GM19467 (cell line): ENCODE data around the gene KRT34.
"Not testable (repeated sequence)": the region's sequence is repeated elsewhere in the genome, so short reads cannot be mapped to it uniquely, and the experiment has no call there.

Source experiments
- ATAC-seq: cut with Tn5 transposase; IDR thresholded peaks from one replicate; pipeline ENCODE4 v1.9.1; 2021; ENCODE audit warnings: mild to moderate bottlenecking, moderate library complexity; ENCODE audit not compliant: unreplicated experiment

Gene KRT34

GRCh38 chr17:41404024-41404671 lies 22.0 kb upstream of the KRT34 start:
- ATAC-seq = no peak

GRCh38 chr17:41403404-41404023 lies 21.4 kb upstream of the KRT34 start:
- ATAC-seq = no peak

- ATAC-seq = no peak
These were observed 20.1 kb upstream of the KRT34 start for GRCh38 chr17:41402161-41402560.

GRCh38 chr17:41396996-41397660 lies 15.0 kb upstream of the KRT34 start, which contains the start of gene KRT31:
TSS of gene KRT31 (minus strand) at chr17:41397608. CDS start at chr17:41397539, 69 bp downstream.
- no peak for ATAC-seq

GRCh38 chr17:41396340-41396739 lies 14.2 kb upstream of the KRT34 start:
- ATAC-seq = no peak

GRCh38 chr17:41395611-41396010 lies 13.5 kb upstream of the KRT34 start:
- no peak for ATAC-seq

GRCh38 chr17:41395044-41395443 lies 12.9 kb upstream of the KRT34 start:
- ATAC-seq = not testable (repeated sequence)

GRCh38 chr17:41394254-41394996 lies 12.3 kb upstream of the KRT34 start:
- ATAC-seq = no peak

- ATAC-seq = no peak
These were observed 11.7 kb upstream of the KRT34 start for GRCh38 chr17:41393826-41394225.

- no peak for ATAC-seq
These were observed 11.2 kb upstream of the KRT34 start for GRCh38 chr17:41393294-41393693.

- ATAC-seq = no peak
These were observed 10.2 kb upstream of the KRT34 start for GRCh38 chr17:41392278-41392677.

GRCh38 chr17:41391535-41391934 lies 9.4 kb upstream of the KRT34 start:
- ATAC-seq = no peak

- ATAC-seq = no peak
These were observed 8.4 kb upstream of the KRT34 start for GRCh38 chr17:41390411-41390938.

- no peak for ATAC-seq
These were observed 5.6 kb upstream of the KRT34 start for GRCh38 chr17:41387670-41388069.

- no peak for ATAC-seq
These were observed 4.1 kb upstream of the KRT34 start for GRCh38 chr17:41386227-41386626.

- no peak for ATAC-seq
These were observed 1.6 kb upstream of the KRT34 start for GRCh38 chr17:41383690-41384089.

- ATAC-seq = no peak
These were observed 288 bp upstream of the KRT34 start for GRCh38 chr17:41382394-41382793.

GRCh38 chr17:41380091-41380490 lies 2.0 kb downstream of the KRT34 start:
- ATAC-seq = not testable (repeated sequence)

GRCh38 chr17:41377546-41377945 lies 4.6 kb downstream of the KRT34 start:
- ATAC-seq = no peak

GRCh38 chr17:41369713-41370112 lies 12.4 kb downstream of the KRT34 start, which contains the start of gene KRT33B:
TSS of gene KRT33B (minus strand) at chr17:41369813. CDS start at chr17:41369750, 63 bp downstream.
- no peak for ATAC-seq

GRCh38 chr17:41369023-41369422 lies 13.1 kb downstream of the KRT34 start:
- ATAC-seq = no peak
